ENCODE data around the gene PCSK2.

Gene PCSK2

GRCh38 chr20:17439616-17440296 is 212.9 kb downstream of the PCSK2 start:
- no peak overlapping the region for H3K4me3 ChIP-seq (ENCODE audit: low read depth, low read length)
- no peaks in the 10 kb centered on the region for H3K9me3 ChIP-seq (ENCODE audit: control insufficient read depth, insufficient read depth, low read length)
- no peaks in the 10 kb centered on the region for H3K27me3 ChIP-seq (ENCODE audit: control insufficient read depth, insufficient read depth, low read length)
- H3K4me1 ChIP-seq (ENCODE audit: control insufficient read depth, insufficient read depth, low read length), result no peaks in the 10 kb centered on the region
- H3K36me3 ChIP-seq (ENCODE audit: control insufficient read depth, insufficient read depth, low read length), result no peaks in the 10 kb centered on the region
- no peak overlapping the region for H3K9ac ChIP-seq (ENCODE audit: low read depth, low read length)

GRCh38 chr20:17441745-17442144 is 214.9 kb downstream of the PCSK2 start:
- H3K4me1 ChIP-seq (ENCODE audit: control insufficient read depth, insufficient read depth, low read length), result no peaks in the 10 kb centered on the region
- no peak overlapping the region for H3K9ac ChIP-seq (ENCODE audit: low read depth, low read length)
- no peaks in the 10 kb centered on the region for H3K9me3 ChIP-seq (ENCODE audit: control insufficient read depth, insufficient read depth, low read length)
- H3K27me3 ChIP-seq (ENCODE audit: control insufficient read depth, insufficient read depth, low read length), result no peaks in the 10 kb centered on the region
- no peaks in the 10 kb centered on the region for H3K36me3 ChIP-seq (ENCODE audit: control insufficient read depth, insufficient read depth, low read length)
- H3K4me3 ChIP-seq (ENCODE audit: low read depth, low read length), result no peak overlapping the region

- H3K9ac ChIP-seq (ENCODE audit: low read depth, low read length), result no peak overlapping the region
- no peaks in the 10 kb centered on the region for H3K9me3 ChIP-seq (ENCODE audit: control insufficient read depth, insufficient read depth, low read length)
- H3K36me3 ChIP-seq (ENCODE audit: control insufficient read depth, insufficient read depth, low read length), result no peaks in the 10 kb centered on the region
- H3K4me3 ChIP-seq (ENCODE audit: low read depth, low read length), result no peak overlapping the region
- no peaks in the 10 kb centered on the region for H3K4me1 ChIP-seq (ENCODE audit: control insufficient read depth, insufficient read depth, low read length)
- no peaks in the 10 kb centered on the region for H3K27me3 ChIP-seq (ENCODE audit: control insufficient read depth, insufficient read depth, low read length)
Observed at GRCh38 chr20:17442588-17442987, 215.7 kb downstream of the PCSK2 start.

- no peak overlapping the region for H3K9ac ChIP-seq (ENCODE audit: low read depth, low read length)
- H3K27me3 ChIP-seq (ENCODE audit: control insufficient read depth, insufficient read depth, low read length), result no peaks in the 10 kb centered on the region
- H3K36me3 ChIP-seq (ENCODE audit: control insufficient read depth, insufficient read depth, low read length), result no peaks in the 10 kb centered on the region
- H3K4me3 ChIP-seq (ENCODE audit: low read depth, low read length), result no peak overlapping the region
- H3K4me1 ChIP-seq (ENCODE audit: control insufficient read depth, insufficient read depth, low read length), result no peaks in the 10 kb centered on the region
- no peaks in the 10 kb centered on the region for H3K9me3 ChIP-seq (ENCODE audit: control insufficient read depth, insufficient read depth, low read length)
Observed at GRCh38 chr20:17443131-17443858, 216.5 kb downstream of the PCSK2 start.

- H3K27me3 ChIP-seq (ENCODE audit: control insufficient read depth, insufficient read depth, low read length), result no peaks in the 10 kb centered on the region
- no peak overlapping the region for H3K4me3 ChIP-seq (ENCODE audit: low read depth, low read length)
- H3K36me3 ChIP-seq (ENCODE audit: control insufficient read depth, insufficient read depth, low read length), result no peaks in the 10 kb centered on the region
- H3K9ac ChIP-seq (ENCODE audit: low read depth, low read length), result no peak overlapping the region
- H3K9me3 ChIP-seq (ENCODE audit: control insufficient read depth, insufficient read depth, low read length), result no peaks in the 10 kb centered on the region
- no peaks in the 10 kb centered on the region for H3K4me1 ChIP-seq (ENCODE audit: control insufficient read depth, insufficient read depth, low read length)
Observed at GRCh38 chr20:17444091-17444490, 217.3 kb downstream of the PCSK2 start.

GRCh38 chr20:17445543-17445942 is 218.7 kb downstream of the PCSK2 start:
- Histone ChIP-seq H3K27me3 (ENCODE audit: control insufficient read depth, insufficient read depth, low read length) (no peaks in the 10 kb centered on the region), H3K4me3 (ENCODE audit: low read depth, low read length) (no peak overlapping the region), H3K9ac (ENCODE audit: low read depth, low read length) (no peak overlapping the region), H3K4me1 (ENCODE audit: control insufficient read depth, insufficient read depth, low read length) (no peaks in the 10 kb centered on the region), H3K9me3 (ENCODE audit: control insufficient read depth, insufficient read depth, low read length) (no peaks in the 10 kb centered on the region), H3K36me3 (ENCODE audit: control insufficient read depth, insufficient read depth, low read length) (no peaks in the 10 kb centered on the region)

GRCh38 chr20:17446171-17446570 is 219.3 kb downstream of the PCSK2 start:
- H3K27me3 ChIP-seq (ENCODE audit: control insufficient read depth, insufficient read depth, low read length), result no peaks in the 10 kb centered on the region

GRCh38 chr20:17448071-17448470 is 221.2 kb downstream of the PCSK2 start:
- H3K36me3 ChIP-seq (ENCODE audit: control insufficient read depth, insufficient read depth, low read length), result no peaks in the 10 kb centered on the region
- H3K9me3 ChIP-seq (ENCODE audit: control insufficient read depth, insufficient read depth, low read length), result no peaks in the 10 kb centered on the region
- H3K4me1 ChIP-seq (ENCODE audit: control insufficient read depth, insufficient read depth, low read length), result no peaks in the 10 kb centered on the region
- no peak overlapping the region for H3K4me3 ChIP-seq (ENCODE audit: low read depth, low read length)
- H3K9ac ChIP-seq (ENCODE audit: low read depth, low read length), result no peak overlapping the region
- H3K27me3 ChIP-seq (ENCODE audit: control insufficient read depth, insufficient read depth, low read length), result no peaks in the 10 kb centered on the region

More at GRCh38 chr20:17446171-17446570, 219.3 kb downstream of the PCSK2 start:
- no peaks in the 10 kb centered on the region for H3K4me1 ChIP-seq (ENCODE audit: control insufficient read depth, insufficient read depth, low read length)
- no peak overlapping the region for H3K9ac ChIP-seq (ENCODE audit: low read depth, low read length)
- no peaks in the 10 kb centered on the region for H3K9me3 ChIP-seq (ENCODE audit: control insufficient read depth, insufficient read depth, low read length)
- no peaks in the 10 kb centered on the region for H3K36me3 ChIP-seq (ENCODE audit: control insufficient read depth, insufficient read depth, low read length)
- H3K4me3 ChIP-seq (ENCODE audit: low read depth, low read length), result no peak overlapping the region

- no peaks in the 10 kb centered on the region for H3K27me3 ChIP-seq (ENCODE audit: control insufficient read depth, insufficient read depth, low read length)
- H3K36me3 ChIP-seq (ENCODE audit: control insufficient read depth, insufficient read depth, low read length), result no peaks in the 10 kb centered on the region
- H3K9ac ChIP-seq (ENCODE audit: low read depth, low read length), result no peak overlapping the region
- H3K9me3 ChIP-seq (ENCODE audit: control insufficient read depth, insufficient read depth, low read length), result no peaks in the 10 kb centered on the region
- no peaks in the 10 kb centered on the region for H3K4me1 ChIP-seq (ENCODE audit: control insufficient read depth, insufficient read depth, low read length)
- no peak overlapping the region for H3K4me3 ChIP-seq (ENCODE audit: low read depth, low read length)
Observed at GRCh38 chr20:17449031-17449430, 222.2 kb downstream of the PCSK2 start.

GRCh38 chr20:17452441-17452840 is 225.6 kb downstream of the PCSK2 start:
- Histone ChIP-seq H3K4me1 (ENCODE audit: control insufficient read depth, insufficient read depth, low read length) (no peaks in the 10 kb centered on the region), H3K27me3 (ENCODE audit: control insufficient read depth, insufficient read depth, low read length) (no peaks in the 10 kb centered on the region), H3K9ac (ENCODE audit: low read depth, low read length) (no peak overlapping the region), H3K9me3 (ENCODE audit: control insufficient read depth, insufficient read depth, low read length) (no peaks in the 10 kb centered on the region), H3K36me3 (ENCODE audit: control insufficient read depth, insufficient read depth, low read length) (no peaks in the 10 kb centered on the region), H3K4me3 (ENCODE audit: low read depth, low read length) (no peak overlapping the region)

GRCh38 chr20:17453592-17453991 is 226.8 kb downstream of the PCSK2 start:
- Histone ChIP-seq H3K4me3 (ENCODE audit: low read depth, low read length) (no peak overlapping the region), H3K9ac (ENCODE audit: low read depth, low read length) (no peak overlapping the region), H3K36me3 (ENCODE audit: control insufficient read depth, insufficient read depth, low read length) (no peaks in the 10 kb centered on the region), H3K4me1 (ENCODE audit: control insufficient read depth, insufficient read depth, low read length) (no peaks in the 10 kb centered on the region), H3K9me3 (ENCODE audit: control insufficient read depth, insufficient read depth, low read length) (no peaks in the 10 kb centered on the region), H3K27me3 (ENCODE audit: control insufficient read depth, insufficient read depth, low read length) (no peaks in the 10 kb centered on the region)

GRCh38 chr20:17456279-17456678 is 229.4 kb downstream of the PCSK2 start:
- no peaks in the 10 kb centered on the region for H3K9me3 ChIP-seq (ENCODE audit: control insufficient read depth, insufficient read depth, low read length)
- H3K27me3 ChIP-seq (ENCODE audit: control insufficient read depth, insufficient read depth, low read length), result no peaks in the 10 kb centered on the region
- H3K36me3 ChIP-seq (ENCODE audit: control insufficient read depth, insufficient read depth, low read length), result no peaks in the 10 kb centered on the region
- no peaks in the 10 kb centered on the region for H3K4me1 ChIP-seq (ENCODE audit: control insufficient read depth, insufficient read depth, low read length)
- no peak overlapping the region for H3K4me3 ChIP-seq (ENCODE audit: low read depth, low read length)
- no peak overlapping the region for H3K9ac ChIP-seq (ENCODE audit: low read depth, low read length)
